ENCODE data around the gene POLD4.

POLD4 gene

DNA sequence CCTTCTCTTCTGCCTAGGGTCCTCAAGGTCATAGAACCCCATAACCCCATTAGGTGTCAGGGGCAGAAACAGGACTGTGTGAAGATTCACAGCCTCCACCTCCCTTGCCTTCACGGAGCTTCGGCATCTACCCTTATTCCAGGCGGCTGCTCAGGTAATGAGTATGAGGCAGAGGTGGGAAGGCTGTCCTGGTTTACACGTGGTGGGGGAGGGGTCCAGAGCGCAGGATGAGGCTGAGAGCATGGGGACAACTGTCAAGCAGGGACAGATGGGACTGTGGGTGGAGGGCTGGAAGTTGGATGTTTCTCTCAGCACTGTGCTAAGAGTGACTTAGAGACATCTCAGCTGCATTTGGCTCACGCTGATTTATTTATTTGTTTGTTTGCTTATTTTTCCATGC lies 34.2 kb upstream of the POLD4 start:
- TF ChIP-seq CTCF (IDR thresholded peaks at IDR 0.05; ENCODE audit: borderline replicate concordance, control extremely low read depth, extremely low read depth, insufficient read depth, missing control alignments): no peak
- in situ Hi-C loops (cut with MboI; ENCODE audit: low sequenced_read_pairs, unreplicated experiment): loop anchor here (10.0 kb wide), 2 partner anchors 117 to 123 kb away; partner anchors contain the start of genes CDK2AP2, GRK2 and PITPNM1
- no peak for DNase-seq (ENCODE audit: low spot score)

DNA sequence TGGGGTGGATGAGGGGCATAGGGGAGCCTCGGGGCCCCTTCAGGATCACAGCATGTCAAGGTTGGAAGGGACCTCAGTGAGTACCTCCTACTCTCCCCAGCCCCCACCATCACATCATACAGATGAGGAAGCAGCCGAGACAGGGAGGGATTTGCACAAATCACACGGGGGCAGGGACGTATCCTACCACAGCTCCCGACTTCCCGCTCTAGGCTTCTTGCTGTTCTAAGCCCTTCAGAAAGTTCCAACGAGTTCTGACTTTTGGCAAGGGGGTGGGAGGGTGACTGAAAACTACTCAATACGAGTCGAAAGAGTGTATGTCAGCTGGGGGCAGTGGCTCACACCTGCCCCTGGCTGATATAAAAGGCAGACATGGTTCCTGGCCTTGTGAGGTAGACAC lies 33.7 kb upstream of the POLD4 start:
- no peak for TF ChIP-seq CTCF (IDR thresholded peaks at IDR 0.05; ENCODE audit: borderline replicate concordance, control extremely low read depth, extremely low read depth, insufficient read depth, missing control alignments)
- in situ Hi-C loops (cut with MboI; ENCODE audit: low sequenced_read_pairs, unreplicated experiment): loop anchor here (10.0 kb wide), 2 partner anchors 118 to 122 kb away; partner anchors contain the start of genes CDK2AP2, GRK2 and PITPNM1
- no peak for DNase-seq (ENCODE audit: low spot score)

DNA sequence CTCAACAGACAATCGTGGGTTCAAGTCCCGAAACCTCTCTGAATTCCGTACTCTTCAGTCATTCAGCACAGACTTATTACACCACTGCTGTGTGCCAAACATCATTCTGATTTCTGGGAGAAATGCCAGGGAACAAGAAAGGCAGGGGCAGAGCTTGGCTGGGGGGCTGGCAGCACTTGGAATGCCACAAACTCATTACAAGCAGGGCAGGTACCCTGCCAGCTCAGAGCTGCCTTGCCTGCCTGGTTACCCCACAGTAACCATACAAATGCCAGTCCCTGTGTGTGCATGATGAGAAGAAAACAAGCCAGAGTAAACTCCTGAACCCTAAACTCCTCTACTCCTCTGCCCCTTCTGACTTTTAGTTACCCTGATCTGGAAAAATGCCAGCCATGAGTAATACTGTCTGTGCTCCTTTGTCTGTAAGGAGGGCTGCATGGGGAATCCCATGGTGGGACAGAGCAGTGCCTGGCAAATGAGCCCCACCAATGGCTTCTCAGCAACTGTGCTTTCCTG lies 31.6 kb upstream of the POLD4 start:
- DNase-seq (ENCODE audit: low spot score): no peak
- in situ Hi-C loops (cut with MboI; ENCODE audit: low sequenced_read_pairs, unreplicated experiment): loop anchor here (10.0 kb wide), 2 partner anchors 120 kb away; partner anchors contain the start of genes CDK2AP2, GRK2 and PITPNM1
- TF ChIP-seq CTCF (IDR thresholded peaks at IDR 0.05; ENCODE audit: borderline replicate concordance, control extremely low read depth, extremely low read depth, insufficient read depth, missing control alignments): no peak

DNA sequence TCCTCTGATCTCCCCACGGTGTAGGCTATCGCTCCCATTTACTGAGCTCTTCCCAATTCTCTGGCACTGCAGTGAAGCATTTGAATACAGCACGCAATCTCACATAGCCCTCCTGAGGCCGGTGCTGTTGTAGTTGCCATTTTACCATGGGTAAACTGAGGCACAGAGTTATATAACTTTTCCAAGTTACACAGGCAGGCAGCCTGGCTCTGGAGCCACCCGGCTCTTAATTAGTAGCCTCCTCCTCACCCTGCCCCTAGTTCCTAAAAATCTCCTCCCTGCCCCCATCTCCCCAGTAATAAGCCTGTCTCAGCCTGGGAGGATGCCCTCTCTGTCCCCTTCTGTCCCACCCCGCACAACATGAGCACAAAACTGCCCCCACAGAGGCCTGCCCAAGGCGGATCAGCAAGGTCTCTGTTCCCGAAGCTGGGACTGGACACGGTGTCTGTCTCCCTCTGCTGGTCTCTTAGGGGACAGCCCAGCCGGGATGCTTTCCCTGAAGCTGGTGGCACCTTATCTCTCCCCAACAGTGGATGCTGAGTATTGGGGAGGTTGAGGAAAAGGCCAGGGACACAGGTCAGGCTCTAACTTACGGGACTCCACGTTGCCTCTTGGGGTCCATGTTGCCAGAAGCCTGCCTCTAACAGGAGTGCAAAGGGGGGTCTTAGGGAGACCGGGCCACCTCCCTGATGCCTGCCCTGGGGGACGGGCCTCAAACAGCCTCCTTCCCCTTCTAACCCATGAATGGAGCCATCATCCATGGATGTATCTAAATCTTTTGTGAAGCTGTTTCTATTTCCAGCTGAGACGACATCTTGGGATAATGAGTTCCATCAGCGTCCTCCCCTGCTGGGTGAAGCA lies 29.2 kb upstream of the POLD4 start:
- TF ChIP-seq CTCF (IDR thresholded peaks at IDR 0.05; ENCODE audit: borderline replicate concordance, control extremely low read depth, extremely low read depth, insufficient read depth, missing control alignments): peak; percentile 88
- peak; percentile 86 for DNase-seq (ENCODE audit: low spot score)
- in situ Hi-C loops (cut with MboI; ENCODE audit: low sequenced_read_pairs, unreplicated experiment): loop anchor here (10.0 kb wide), 2 partner anchors 118 to 122 kb away; partner anchors contain the start of genes CDK2AP2, GRK2 and PITPNM1

DNA sequence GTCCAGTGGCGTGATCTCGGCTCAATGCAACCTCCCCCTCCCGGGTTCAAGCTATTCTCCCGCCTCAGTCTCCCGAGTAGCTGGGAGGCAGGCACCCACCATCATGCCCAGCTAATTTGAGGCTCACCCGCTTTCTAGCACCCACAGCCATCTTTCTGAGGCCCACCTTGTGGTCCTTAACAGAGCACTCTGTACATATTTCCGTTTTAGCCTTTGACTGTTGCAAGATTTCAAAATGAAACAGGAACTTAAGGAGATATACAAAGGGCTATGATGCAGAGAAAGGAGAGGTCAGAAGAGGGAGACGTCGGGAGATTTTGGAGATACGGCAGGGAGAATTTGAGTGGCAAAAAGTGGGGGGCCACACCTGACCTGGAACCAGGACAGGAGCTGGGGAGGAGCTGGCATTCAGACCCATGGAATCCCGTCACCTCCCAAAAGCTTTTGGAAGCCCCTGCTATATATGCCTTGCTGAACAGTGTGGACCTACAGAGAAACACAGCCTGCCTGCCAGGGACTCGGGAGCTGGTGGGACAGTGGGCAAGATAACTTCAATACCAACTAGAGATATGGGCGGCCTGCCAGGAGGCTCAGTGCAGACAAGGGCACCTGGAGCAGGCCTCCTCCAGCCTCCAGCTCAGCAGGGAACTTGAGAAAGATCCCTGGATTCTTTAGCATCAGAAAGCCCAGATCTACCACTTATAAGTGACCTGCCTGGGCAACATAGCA lies 28.1 kb upstream of the POLD4 start:
- in situ Hi-C loops (cut with MboI; ENCODE audit: low sequenced_read_pairs, unreplicated experiment): loop anchor here (10.0 kb wide), 2 partner anchors 117 to 123 kb away; partner anchors contain the start of genes CDK2AP2, GRK2 and PITPNM1
- no peak for DNase-seq (ENCODE audit: low spot score)
- peak; percentile 8 for TF ChIP-seq CTCF (IDR thresholded peaks at IDR 0.05; ENCODE audit: borderline replicate concordance, control extremely low read depth, extremely low read depth, insufficient read depth, missing control alignments)
